Esophagus muscularis mucosa (tissue), 4 donors: Measurements from ENCODE around the gene GRIN3A. TPM values are rescaled to one million over a fixed set of nuclear protein-coding genes. Genes with fewer than 3 reads are reported as not detected.

ENCODE experiments used
- DNase-seq: peaks from one replicate; pipeline ENCODE4 v3.0.0-alpha.2; 2017; ENCODE audit errors: extremely low spot score
- H3K27ac ChIP-seq, 4 donors: fragments of 200-600 bp; sonication (generic); replicated peaks in 1 of 4; 1 replicate in 3 of 4; 2 replicates in 1 of 4; pipeline ENCODE4 v1.5.1; 2016 to 2019; ENCODE audit warnings: mild to moderate bottlenecking in 1 of 4
- H3K27me3 ChIP-seq, 4 donors: fragments of 200-600 bp; sonication (generic); one replicate each; pipeline versions ENCODE4 v1.5.1 to v1.6.0; 2016 to 2019
- H3K36me3 ChIP-seq, 4 donors: fragments of 200-600 bp; sonication (generic); one replicate each; pipeline ENCODE4 v1.5.1; 2016 to 2019
- H3K4me1 ChIP-seq, 4 donors: fragments of 200-600 bp; sonication (generic); one replicate each; pipeline ENCODE4 v1.5.1; 2016 to 2019
- H3K4me3 ChIP-seq, 4 donors: fragments of 200-600 bp; sonication (generic); 1 replicate in 2 of 4; 2 replicates in 2 of 4; pipeline ENCODE4 v1.5.1; 2016 to 2019; ENCODE audit warnings: mild to moderate bottlenecking in 4 of 4, moderate library complexity in 1 of 4
- H3K9me3 ChIP-seq, 4 donors: fragments of 200-600 bp; sonication (generic); 1 replicate in 3 of 4; 2 replicates in 1 of 4; pipeline ENCODE4 v1.5.1; 2016 to 2019
- EP300 ChIP-seq: sonication (generic); formaldehyde crosslinking; IDR thresholded peaks from one replicate; pipeline ENCODE4 v1.6.1; 2017; ENCODE audit warnings: antibody characterized with exemption
- POLR2A ChIP-seq: fragments of 450-650 bp; IDR thresholded peaks from one replicate; pipeline ENCODE4 v1.6.1; 2017; ENCODE audit warnings: antibody characterized with exemption, moderate library complexity, mild to moderate bottlenecking, low read depth
- POLR2AphosphoS5 ChIP-seq, 2 donors: sonication (generic); formaldehyde crosslinking; IDR thresholded peaks; one replicate each; pipeline ENCODE4 v1.6.1; 2017; ENCODE audit warnings: antibody characterized with exemption in 2 of 2
- WGBS: methylation state at CpG from one replicate; pipeline ENCODE4 v1.1.5; 2018; 5-methylcytosine and 5-hydroxymethylcytosine counted together
- intact Hi-C: fragments of 100-400 bp; cut with DNase I; formaldehyde crosslinking; loops from one replicate; pipeline ENCODE4 v1.15.1; 2023
- total RNA-seq, 4 donors: library from RNA; depleted of rRNA; stranded (reverse); fragments of >200 nt; gene quantifications; one replicate each; pipeline versions ENCODE4 v1.1.0 to v1.2.1, GENCODE V29; 2016
- TF ChIP-seq, protein P1 (sequence below), 3 experiments: fragments of 200-600 bp in 2 of 3; fragments of 450-650 bp in 1 of 3; sonication (generic) in 2 of 3; IDR thresholded peaks; one replicate each; pipeline ENCODE4 v1.5.1; 2017 to 2019; ENCODE audit warnings: antibody characterized with exemption in 3 of 3, mild to moderate bottlenecking in 2 of 3, moderate library complexity in 1 of 3

The GRIN3A gene
- total RNA-seq, 4 donors from 2014 or later: under 0.01 to 0.58 (median 0.37) TPM

DNA sequence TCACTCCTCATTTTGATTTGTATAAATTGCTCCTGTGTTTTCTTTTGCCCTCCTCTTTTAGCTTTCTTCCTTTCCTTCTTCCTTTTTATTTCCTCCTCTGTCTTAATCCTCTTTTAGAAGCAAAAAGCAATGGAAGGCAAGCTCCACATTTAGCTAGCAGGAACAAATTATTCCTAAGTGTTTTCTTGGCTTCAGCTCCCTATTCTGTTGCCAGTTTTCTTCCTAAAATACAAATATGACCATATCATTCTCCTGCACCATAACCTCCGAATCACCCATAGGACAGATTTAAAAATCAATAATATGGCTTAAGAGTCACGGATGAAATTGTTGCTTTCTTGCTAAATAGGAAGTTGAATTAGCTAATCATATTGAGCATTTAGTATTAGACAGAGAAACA is 49.4 kb downstream of the GRIN3A start:
- peaks cover 0 to 4% (median 1%) of the 10 kb centered on the region in 4 donors for H3K4me1 ChIP-seq
- no peaks in the 10 kb centered on the region for H3K9me3 ChIP-seq
- H3K4me3 ChIP-seq: no peak overlapping the region
- WGBS: 27% methylated on average over 2 of the region's 2 CpGs
- no peaks in the 10 kb centered on the region for H3K27me3 ChIP-seq
- no peaks in the 10 kb centered on the region for H3K36me3 ChIP-seq
- intact Hi-C loops: no loop called here
- TF ChIP-seq, protein P1, sequence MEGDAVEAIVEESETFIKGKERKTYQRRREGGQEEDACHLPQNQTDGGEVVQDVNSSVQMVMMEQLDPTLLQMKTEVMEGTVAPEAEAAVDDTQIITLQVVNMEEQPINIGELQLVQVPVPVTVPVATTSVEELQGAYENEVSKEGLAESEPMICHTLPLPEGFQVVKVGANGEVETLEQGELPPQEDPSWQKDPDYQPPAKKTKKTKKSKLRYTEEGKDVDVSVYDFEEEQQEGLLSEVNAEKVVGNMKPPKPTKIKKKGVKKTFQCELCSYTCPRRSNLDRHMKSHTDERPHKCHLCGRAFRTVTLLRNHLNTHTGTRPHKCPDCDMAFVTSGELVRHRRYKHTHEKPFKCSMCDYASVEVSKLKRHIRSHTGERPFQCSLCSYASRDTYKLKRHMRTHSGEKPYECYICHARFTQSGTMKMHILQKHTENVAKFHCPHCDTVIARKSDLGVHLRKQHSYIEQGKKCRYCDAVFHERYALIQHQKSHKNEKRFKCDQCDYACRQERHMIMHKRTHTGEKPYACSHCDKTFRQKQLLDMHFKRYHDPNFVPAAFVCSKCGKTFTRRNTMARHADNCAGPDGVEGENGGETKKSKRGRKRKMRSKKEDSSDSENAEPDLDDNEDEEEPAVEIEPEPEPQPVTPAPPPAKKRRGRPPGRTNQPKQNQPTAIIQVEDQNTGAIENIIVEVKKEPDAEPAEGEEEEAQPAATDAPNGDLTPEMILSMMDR (IDR thresholded peaks at IDR 0.05): no peak
- TF ChIP-seq POLR2A (no peak), EP300 (no peak), POLR2AphosphoS5 (IDR thresholded peaks at IDR 0.05) (no peak)
- DNase-seq: no peak
- H3K27ac ChIP-seq: no peak overlapping the region

DNA sequence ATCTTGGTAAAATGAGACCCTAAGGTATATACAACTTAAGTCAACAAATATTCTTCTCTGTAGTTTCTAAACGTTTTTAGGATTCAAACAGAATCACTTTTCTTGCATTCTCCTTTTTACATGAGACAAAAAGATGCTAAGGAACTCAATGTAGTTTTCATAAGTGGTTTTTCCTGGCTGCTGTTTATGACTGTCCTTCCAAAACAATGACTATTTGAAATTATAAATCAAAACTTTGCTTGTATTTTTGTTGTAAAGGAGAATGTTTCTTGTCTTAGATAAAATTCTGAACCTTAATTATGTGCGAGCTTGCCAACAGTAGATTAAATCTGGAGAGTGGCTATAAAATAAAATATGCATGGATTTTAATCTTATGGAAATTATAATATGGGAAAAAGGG is 53.8 kb downstream of the GRIN3A start:
- H3K9me3 ChIP-seq: no peaks in the 10 kb centered on the region
- TF ChIP-seq, protein P1 (IDR thresholded peaks at IDR 0.05): no peak
- TF ChIP-seq POLR2A (no peak), POLR2AphosphoS5 (IDR thresholded peaks at IDR 0.05) (no peak)
- DNase-seq: no peak
- no peak overlapping the region for H3K4me3 ChIP-seq
- H3K36me3 ChIP-seq: no peaks in the 10 kb centered on the region
- intact Hi-C loops: no loop called here
- no peaks in the 10 kb centered on the region for H3K27me3 ChIP-seq
- H3K4me1 ChIP-seq: no peaks in the 10 kb centered on the region
- 63% methylated on average over 2 of the region's 2 CpGs for WGBS
- no peak overlapping the region for H3K27ac ChIP-seq

DNA sequence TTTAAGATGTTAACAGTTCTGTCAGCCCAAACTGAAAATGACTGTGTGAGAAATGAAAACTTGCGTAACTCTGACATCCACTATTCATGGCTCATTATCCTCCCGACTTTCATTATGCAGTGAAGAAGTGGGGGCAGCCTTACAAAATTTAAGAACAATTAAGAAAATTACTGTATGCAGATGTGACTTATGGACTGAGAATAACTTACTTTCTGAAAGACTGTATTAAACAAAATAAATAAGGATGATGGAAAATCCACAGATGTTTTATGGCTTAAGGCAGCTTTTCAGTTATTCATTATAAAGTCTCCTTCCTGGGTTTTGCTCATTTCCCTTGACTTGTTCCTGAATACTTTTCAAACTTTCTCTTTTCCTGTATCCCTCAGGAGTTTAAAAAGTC is 55.2 kb downstream of the GRIN3A start:
- Histone ChIP-seq H3K27me3 (no peaks in the 10 kb centered on the region), H3K27ac (no peak overlapping the region), H3K4me3 (no peak overlapping the region), H3K9me3 (no peaks in the 10 kb centered on the region), H3K4me1 (no peaks in the 10 kb centered on the region), H3K36me3 (no peaks in the 10 kb centered on the region)
- TF ChIP-seq, protein P1 (IDR thresholded peaks at IDR 0.05): no peak
- TF ChIP-seq POLR2AphosphoS5 (IDR thresholded peaks at IDR 0.05): no peak
- no peak for TF ChIP-seq EP300
- no peak for TF ChIP-seq POLR2A
- intact Hi-C loops: no loop called here
- WGBS: 68% methylated on average over 2 of the region's 2 CpGs
- DNase-seq: no peak

DNA sequence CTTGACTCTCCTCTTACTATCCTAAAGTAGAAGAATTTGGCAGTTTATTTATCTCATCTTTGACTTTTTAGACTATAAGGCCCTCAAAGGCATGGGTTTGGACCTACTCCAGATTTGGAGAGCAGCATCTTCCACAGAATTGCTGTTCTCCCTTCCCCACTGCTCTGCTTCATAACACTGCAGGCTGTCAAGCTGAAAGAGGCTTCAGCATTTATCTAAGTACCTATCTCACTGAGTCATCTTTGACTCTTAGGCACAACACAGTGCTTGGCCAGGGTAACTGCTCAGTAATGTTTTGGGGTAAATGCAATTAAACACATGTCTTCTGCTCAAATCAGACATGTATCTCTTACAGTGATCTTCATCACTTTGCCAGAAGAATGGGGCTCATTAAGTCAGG is 60.6 kb downstream of the GRIN3A start:
- H3K36me3 ChIP-seq: no peaks in the 10 kb centered on the region
- no peak overlapping the region for H3K4me3 ChIP-seq
- H3K27ac ChIP-seq: no peak overlapping the region
- no peaks in the 10 kb centered on the region for H3K9me3 ChIP-seq
- no peak for DNase-seq
- H3K27me3 ChIP-seq: no peaks in the 10 kb centered on the region
- intact Hi-C loops: no loop called here
- no peak for TF ChIP-seq POLR2AphosphoS5 (IDR thresholded peaks at IDR 0.05)
- no peak for TF ChIP-seq POLR2A
- TF ChIP-seq, protein P1 (IDR thresholded peaks at IDR 0.05): no peak
- TF ChIP-seq EP300: no peak
- H3K4me1 ChIP-seq: peaks cover 0 to 16% (median 7%) of the 10 kb centered on the region in 4 donors

DNA sequence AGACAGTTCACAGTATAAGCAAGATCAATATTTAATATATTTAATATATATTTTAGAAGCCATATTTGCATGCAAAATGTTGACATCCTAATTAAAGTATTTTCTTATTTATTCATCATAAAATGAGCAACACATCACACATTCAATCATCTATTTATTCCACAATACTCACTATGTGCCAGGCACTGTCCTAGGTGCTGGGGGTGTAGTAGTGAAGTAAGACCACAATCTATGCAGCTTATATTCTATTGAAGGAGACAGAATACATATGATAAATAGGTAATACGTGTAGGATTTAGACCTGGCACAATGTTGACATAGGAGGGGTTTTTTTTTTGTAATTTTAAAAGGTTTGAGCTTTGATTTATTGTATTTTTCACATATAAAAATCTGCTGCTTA is 63.1 kb downstream of the GRIN3A start:
- Histone ChIP-seq H3K4me3 (no peak overlapping the region), H3K9me3 (no peaks in the 10 kb centered on the region), H3K27me3 (no peaks in the 10 kb centered on the region), H3K36me3 (no peaks in the 10 kb centered on the region), H3K4me1 (peaks cover 0 to 24% (median 11%) of the 10 kb centered on the region in 4 donors), H3K27ac (no peak overlapping the region)
- TF ChIP-seq EP300 (no peak), POLR2AphosphoS5 (IDR thresholded peaks at IDR 0.05) (no peak), POLR2A (no peak)
- TF ChIP-seq, protein P1 (IDR thresholded peaks at IDR 0.05): no peak
- DNase-seq: no peak
- intact Hi-C loops: no loop called here
- 68% methylated on average over 1 of the region's 1 CpG for WGBS
